PFSK-1 (cell line): ENCODE results near the gene SLC36A4.

Experiments
- FOXP2 ChIP-seq: optimal IDR thresholded peaks from 2 replicates; pipeline ENCODE3; 2011; ENCODE audit warnings: borderline replicate concordance, control low read depth, inconsistent platforms; ENCODE audit not compliant: insufficient read depth; ENCODE audit errors: extremely low read length, extremely low read depth
- POLR2AphosphoS5 ChIP-seq: IDR thresholded peaks from 2 replicates; pipeline ENCODE4 v1.6.1; 2012; ENCODE audit warnings: low read depth, mild to moderate bottlenecking, control low read depth, low read length, moderate library complexity
- REST ChIP-seq, 2 experiments: IDR thresholded peaks; 2 replicates each; pipeline versions ENCODE4 v1.6.1 to v1.8.0; 2011 to 2012; ENCODE audit warnings: low read depth in 2 of 2, low read length in 2 of 2, control low read depth in 1 of 2, inconsistent platforms in 1 of 2, mild to moderate bottlenecking in 1 of 2, moderate library complexity in 1 of 2; ENCODE audit not compliant: insufficient read depth in 1 of 2
- SIN3A ChIP-seq: IDR thresholded peaks from 2 replicates; pipeline ENCODE4 v1.6.1; 2012; ENCODE audit warnings: mild to moderate bottlenecking, low read length, moderate library complexity, borderline replicate concordance; ENCODE audit not compliant: insufficient read depth
- TAF1 ChIP-seq: IDR thresholded peaks from 2 replicates; pipeline ENCODE4 v1.6.1; 2012; ENCODE audit warnings: low read length, control low read depth, borderline replicate concordance; ENCODE audit not compliant: insufficient read depth

Gene SLC36A4

GRCh38 chr11:93208663-93209270, 11.0 kb upstream of the SLC36A4 start:
- no peak for TF ChIP-seq FOXP2

GRCh38 chr11:93199616-93200015, 1.8 kb upstream of the SLC36A4 start:
- TF ChIP-seq POLR2AphosphoS5: no peak
- TF ChIP-seq SIN3A: no peak
- no peak for TF ChIP-seq FOXP2
- TF ChIP-seq TAF1: no peak
- no peak for TF ChIP-seq REST (IDR thresholded peaks at IDR 0.05; ENCODE audit: insufficient read depth in 1 of 2, low read depth in 2 of 2, low read length in 2 of 2)

- TF ChIP-seq FOXP2 (no peak), REST (IDR thresholded peaks at IDR 0.05; ENCODE audit: insufficient read depth in 1 of 2, low read depth in 2 of 2, low read length in 2 of 2) (peak; percentile 73 to 77; a peak in 3 of 4 replicates)
These were observed 539 bp upstream of the SLC36A4 start for GRCh38 chr11:93198215-93198845.

GRCh38 chr11:93196816-93197379, 893 bp downstream of the SLC36A4 start:
- TF ChIP-seq FOXP2 (no peak), SIN3A (no peak), POLR2AphosphoS5 (no peak), TAF1 (no peak), REST (IDR thresholded peaks at IDR 0.05; ENCODE audit: insufficient read depth in 1 of 2, low read depth in 2 of 2, low read length in 2 of 2) (no peak)

GRCh38 chr11:93194673-93195291, 3.0 kb downstream of the SLC36A4 start:
- no peak for TF ChIP-seq TAF1
- no peak for TF ChIP-seq REST (IDR thresholded peaks at IDR 0.05; ENCODE audit: insufficient read depth in 1 of 2, low read depth in 2 of 2, low read length in 2 of 2)
- TF ChIP-seq POLR2AphosphoS5: no peak
- TF ChIP-seq SIN3A: no peak
- TF ChIP-seq FOXP2: no peak
